H1 (cell line): ENCODE results near the gene ATXN2L. TPM values are rescaled to one million over a fixed set of nuclear protein-coding genes. Genes with fewer than 3 reads are reported as not detected.

Experiments
- CTCF ChIA-PET: fragments of 300-600 bp; sonication (Branson Sonifier 250); formaldehyde crosslinking; loops from one replicate; lab custom pipeline; 2021; ENCODE audit not compliant: partially characterized antibody; lab: Charles Lee
- POLR2A ChIA-PET: fragments of 300-600 bp; sonication (Branson Sonifier 250); formaldehyde crosslinking; loops from one replicate; lab custom pipeline; 2021; ENCODE audit warnings: inconsistent platforms; ENCODE audit not compliant: partially characterized antibody; lab: Charles Lee
- DNase-seq, 2 experiments: peaks; one replicate each; pipeline versions ENCODE4 v3.0.0 to v3.0.0-alpha.2; 2010 to 2022; ENCODE audit warnings: low spot score in 2 of 2, low read depth in 1 of 2, mixed read lengths in 1 of 2
- FAIRE-seq: peaks from 2 replicates; lab custom pipeline; 2011; peaks lifted over from hg19 to GRCh38; lab: Jason Lieb, UNC
- H2AFZ ChIP-seq: 2 replicates; pipeline ENCODE4 v1.8.1; 2012; ENCODE audit warnings: low read length, inconsistent platforms
- H2AK5ac ChIP-seq: 2 replicates; pipeline ENCODE4 v1.6.1; 2013; ENCODE audit warnings: low read depth, low read length
- H2BK120ac ChIP-seq: replicated peaks from 2 replicates; pipeline ENCODE3; 2013; ENCODE audit warnings: low read depth, low read length, inconsistent platforms
- H2BK12ac ChIP-seq: 2 replicates; pipeline ENCODE4 v1.6.1; 2013; ENCODE audit warnings: low read depth, low read length
- H2BK15ac ChIP-seq: 2 replicates; pipeline ENCODE4 v1.6.1; 2013; ENCODE audit warnings: low read length
- H2BK20ac ChIP-seq: 2 replicates; pipeline ENCODE4 v1.6.1; 2013; ENCODE audit warnings: low read length
- H2BK5ac ChIP-seq: 2 replicates; pipeline ENCODE4 v1.6.1; 2013; ENCODE audit warnings: low read depth, low read length
- H3K14ac ChIP-seq: 2 replicates; pipeline ENCODE4 v1.6.1; 2013; ENCODE audit warnings: inconsistent platforms; ENCODE audit not compliant: insufficient read length
- H3K18ac ChIP-seq: 2 replicates; pipeline ENCODE4 v1.6.1; 2013; ENCODE audit warnings: low read length; ENCODE audit errors: extremely low read depth
- H3K23ac ChIP-seq: 2 replicates; pipeline ENCODE4 v1.6.1; 2013; ENCODE audit warnings: inconsistent platforms; ENCODE audit not compliant: insufficient read length
- H3K23me2 ChIP-seq: 2 replicates; pipeline ENCODE4 v1.6.1; 2013; ENCODE audit warnings: low read depth, low read length
- H3K27ac ChIP-seq: 2 replicates; pipeline ENCODE4 v1.6.1; 2011; ENCODE audit warnings: low read depth, low read length, inconsistent platforms
- H3K27me3 ChIP-seq, 4 experiments: replicated peaks in 1 of 4; 1 replicate in 1 of 4; 2 replicates in 3 of 4; pipeline versions ENCODE4 v1.6.1 to v1.8.1; 2011 to 2013; ENCODE audit warnings: low read length in 3 of 4, mild to moderate bottlenecking in 3 of 4, inconsistent platforms in 2 of 4, mixed read lengths in 2 of 4, moderate library complexity in 1 of 4; ENCODE audit not compliant: control insufficient read depth in 3 of 4, insufficient read depth in 3 of 4; ENCODE audit errors: extremely low read depth in 1 of 4
- H3K36me3 ChIP-seq, 4 experiments: 2 replicates each; pipeline versions ENCODE4 v1.6.1 to v1.8.1; 2011 to 2013; ENCODE audit warnings: mild to moderate bottlenecking in 4 of 4, low read length in 3 of 4, moderate library complexity in 2 of 4, control low read depth in 1 of 4, inconsistent platforms in 1 of 4; ENCODE audit not compliant: insufficient read depth in 4 of 4, control insufficient read depth in 2 of 4
- H3K4ac ChIP-seq: replicated peaks from 2 replicates; pipeline ENCODE3; 2013; ENCODE audit warnings: low read length, low read depth, mixed read lengths, inconsistent platforms; ENCODE audit not compliant: insufficient read length
- H3K4me1 ChIP-seq, 4 experiments: replicated peaks in 1 of 4; 1 replicate in 1 of 4; 2 replicates in 3 of 4; pipeline versions ENCODE4 v1.6.1 to v1.8.1; 2011 to 2013; ENCODE audit warnings: low read length in 3 of 4, inconsistent platforms in 2 of 4, mixed read lengths in 1 of 4; ENCODE audit not compliant: insufficient read depth in 4 of 4, control insufficient read depth in 3 of 4
- H3K4me2 ChIP-seq, 2 experiments: 2 replicates each; pipeline versions ENCODE4 v1.6.1 to v1.8.1; 2011 to 2013; ENCODE audit warnings: low read depth in 2 of 2, low read length in 2 of 2, control low read depth in 1 of 2, inconsistent platforms in 1 of 2, mild to moderate bottlenecking in 1 of 2; ENCODE audit not compliant: insufficient read depth in 1 of 2
- H3K4me3 ChIP-seq, 4 experiments: fragments of 200-600, 300-600 bp in 1 of 4; sonication (generic), shearing (Covaris generic), sonication (Bioruptor Twin) in 1 of 4; 2 replicates each; pipeline versions ENCODE4 v1.5.1 to v1.8.1; 2011 to 2016; ENCODE audit warnings: low read length in 4 of 4, low read depth in 3 of 4, control low read depth in 2 of 4, inconsistent platforms in 2 of 4, mild to moderate bottlenecking in 2 of 4, mixed read lengths in 1 of 4, moderate library complexity in 1 of 4; ENCODE audit not compliant: insufficient read depth in 2 of 4; ENCODE audit errors: extremely low read depth in 1 of 4
- H3K56ac ChIP-seq: replicated peaks from 2 replicates; pipeline ENCODE3; 2013; ENCODE audit warnings: low read depth, mild to moderate bottlenecking, mixed read lengths, low read length, inconsistent platforms; ENCODE audit not compliant: insufficient read length
- H3K79me1 ChIP-seq: 2 replicates; pipeline ENCODE4 v1.6.1; 2013; ENCODE audit warnings: low read depth, low read length, control low read depth
- H3K79me2 ChIP-seq, 2 experiments: 2 replicates each; pipeline versions ENCODE4 v1.6.1 to v1.8.1; 2012 to 2013; ENCODE audit warnings: low read length in 2 of 2, mild to moderate bottlenecking in 2 of 2, inconsistent platforms in 1 of 2; ENCODE audit not compliant: insufficient read depth in 2 of 2, control insufficient read depth in 1 of 2
- H3K9ac ChIP-seq, 4 experiments: replicated peaks in 1 of 4; 1 replicate in 1 of 4; 2 replicates in 3 of 4; pipeline versions ENCODE4 v1.6.1 to v1.8.1; 2011 to 2013; ENCODE audit warnings: low read depth in 3 of 4, low read length in 3 of 4, control low read depth in 2 of 4, mild to moderate bottlenecking in 2 of 4, moderate library complexity in 2 of 4, inconsistent platforms in 1 of 4; ENCODE audit errors: extremely low read depth in 1 of 4
- H3K9me3 ChIP-seq, 2 experiments: 2 replicates each; pipeline versions ENCODE4 v1.6.1 to v1.8.1; 2012 to 2013; ENCODE audit warnings: mild to moderate bottlenecking in 2 of 2, moderate library complexity in 2 of 2, control low read depth in 1 of 2, inconsistent platforms in 1 of 2, low read depth in 1 of 2, low read length in 1 of 2, mixed read lengths in 1 of 2; ENCODE audit not compliant: insufficient read depth in 2 of 2
- H4K20me1 ChIP-seq, 2 experiments: replicated peaks in 1 of 2; 2 replicates each; pipeline versions ENCODE3 to v1.8.1; 2011 to 2013; ENCODE audit warnings: inconsistent platforms in 2 of 2, low read length in 2 of 2, mild to moderate bottlenecking in 1 of 2; ENCODE audit not compliant: insufficient read depth in 2 of 2, control insufficient read depth in 1 of 2
- H4K5ac ChIP-seq: 2 replicates; pipeline ENCODE4 v1.6.1; 2013; ENCODE audit warnings: low read length, low read depth, mixed read lengths, inconsistent platforms; ENCODE audit not compliant: insufficient read length
- H4K8ac ChIP-seq: 2 replicates; pipeline ENCODE4 v1.8.0; 2013; ENCODE audit warnings: mild to moderate bottlenecking, moderate library complexity, low read length, inconsistent platforms; ENCODE audit not compliant: insufficient read depth; ENCODE audit errors: extremely low read depth
- H4K91ac ChIP-seq: replicated peaks from 2 replicates; pipeline ENCODE3; 2013; ENCODE audit warnings: low read length, mixed read lengths, inconsistent platforms; ENCODE audit not compliant: insufficient read length
- ASH2L ChIP-seq: fragments of 200-600, 300-600 bp; sonication (generic); IDR thresholded peaks from one replicate; pipeline ENCODE4 v1.7.1; 2017; ENCODE audit warnings: low read length
- BCL11A ChIP-seq, 2 experiments: IDR thresholded peaks; one replicate each; pipeline ENCODE4 v1.6.1; 2011; ENCODE audit warnings: low read depth in 2 of 2, low read length in 2 of 2, mild to moderate bottlenecking in 2 of 2
- CTBP2 ChIP-seq: IDR thresholded peaks from 2 replicates; pipeline ENCODE4 v1.7.0; 2011; ENCODE audit warnings: borderline replicate concordance, mild to moderate bottlenecking, moderate library complexity, mixed read lengths, low read length; ENCODE audit not compliant: insufficient read depth, insufficient read length
- E2F6 ChIP-seq: IDR thresholded peaks from 2 replicates; pipeline ENCODE4 v1.6.1; 2012; ENCODE audit warnings: inconsistent platforms
- EP300 ChIP-seq, 2 experiments: IDR thresholded peaks; 1 replicate in 1 of 2; 2 replicates in 1 of 2; pipeline ENCODE4 v1.6.1; 2011 to 2012; ENCODE audit warnings: low read depth in 2 of 2, low read length in 2 of 2, mild to moderate bottlenecking in 2 of 2, borderline replicate concordance in 1 of 2, inconsistent platforms in 1 of 2, moderate library complexity in 1 of 2
- POU5F1 ChIP-seq: IDR thresholded peaks from 2 replicates; pipeline ENCODE4 v1.6.1; 2011; ENCODE audit warnings: low read depth, mild to moderate bottlenecking, low read length, moderate library complexity
- RBBP5 ChIP-seq: IDR thresholded peaks from 2 replicates; pipeline ENCODE4 v1.7.1; 2012; ENCODE audit warnings: low read depth, mild to moderate bottlenecking, inconsistent platforms, low read length, moderate library complexity, borderline replicate concordance
- RFX5 ChIP-seq: IDR thresholded peaks from 2 replicates; pipeline ENCODE4 v1.6.1; 2011; ENCODE audit warnings: low read depth, low read length, improper control_type of control experiment, borderline replicate concordance
- SAP30 ChIP-seq: fragments of 300-600 bp; sonication (generic); IDR thresholded peaks from 2 replicates; pipeline ENCODE4 v1.7.1; 2012; ENCODE audit warnings: low read length, moderate library complexity, mild to moderate bottlenecking, inconsistent platforms; ENCODE audit not compliant: insufficient read depth, insufficient replicate concordance
- SIRT6 ChIP-seq: IDR thresholded peaks from one replicate; pipeline ENCODE4 v1.7.1; 2012; ENCODE audit warnings: low read length, inconsistent platforms
- SIX5 ChIP-seq: IDR thresholded peaks from 2 replicates; pipeline ENCODE4 v1.6.1; 2011; ENCODE audit warnings: mild to moderate bottlenecking, low read depth, low read length
- SP1 ChIP-seq: IDR thresholded peaks from 2 replicates; pipeline ENCODE4 v1.6.1; 2011; ENCODE audit warnings: low read depth, low read length
- SP2 ChIP-seq: IDR thresholded peaks from 2 replicates; pipeline ENCODE4 v1.6.1; 2012; ENCODE audit warnings: mild to moderate bottlenecking, low read length, inconsistent platforms
- TEAD4 ChIP-seq: IDR thresholded peaks from 2 replicates; pipeline ENCODE4 v1.6.1; 2012; ENCODE audit warnings: low read depth, low read length, inconsistent platforms, mixed read lengths
- whole genome bisulfite sequencing, 2 experiments: shearing (Covaris generic) in 1 of 2; methylation state at CpG; one replicate each; pipeline versions ENCODE4 v1.1.6 to v1.1.7; 2013 to 2015; ENCODE audit warnings: low lambda C conversion rate in 2 of 2, mixed read lengths in 2 of 2, inconsistent platforms in 1 of 2, low coverage in 1 of 2, missing lambda C conversion rate in 1 of 2; ENCODE audit not compliant: insufficient replicate concordance in 2 of 2, insufficient coverage in 1 of 2, insufficient read length in 1 of 2; ENCODE audit errors: extremely low coverage in 1 of 2, missing lambda C conversion rate in 1 of 2; 5-methylcytosine and 5-hydroxymethylcytosine counted together
- polyA plus RNA-seq, 7 experiments: library from polyadenylated mRNA; depleted of rRNA in 3 of 7; stranded (reverse) in 5 of 7; unstranded in 2 of 7; fragments of >200 nt in 5 of 7; fragments of 200-250 nt in 2 of 7; gene quantifications; 1 replicate in 5 of 7; 2 replicates in 1 of 7; 4 replicates in 1 of 7; pipeline versions ENCODE4 v1.2.1 to v1.2.3, GENCODE V29; 2011 to 2013; ENCODE audit warnings: missing spikeins in 2 of 7, mixed read lengths in 2 of 7
- total RNA-seq: library from RNA; stranded (reverse); fragmentation: NEBNext Ultra II Directional; extraction: Animal tissue kit (Norgen Biotek cat#: 25700); gene quantifications from 2 replicates; pipeline ENCODE4 v1.2.1, GENCODE V29; 2021

The ATXN2L gene
- total and polyA plus RNA-seq, 2 of the 8 experiments (the other 6 are each of a cell fraction or from before 2014, with no cell fraction given), result 79.1 to 227 TPM

GRCh38 chr16:28836761-28837064 lies 13.9 kb downstream of the ATXN2L start:
- H2BK20ac ChIP-seq, result no peak overlapping the region
- no peak overlapping the region for H2AK5ac ChIP-seq
- no peak overlapping the region for H4K91ac ChIP-seq
- no peak overlapping the region for H2BK15ac ChIP-seq
- no peaks in the 10 kb centered on the region for H3K4me1 ChIP-seq
- 94% methylated on average over 5 of the region's 8 CpGs; no CpG with 5 or more reads in 1 of the 2 experiments for WGBS, 2 experiments
- H2BK12ac ChIP-seq, result no peak overlapping the region
- H2BK5ac ChIP-seq, result no peak overlapping the region
- H3K9ac ChIP-seq, result no peak overlapping the region
- H3K14ac ChIP-seq, result no peak overlapping the region
- no peak overlapping the region for H2AFZ ChIP-seq
- H3K27ac ChIP-seq, result no peak overlapping the region
- H4K8ac ChIP-seq, result no peak overlapping the region
- ChIA-PET CTCF (interaction anchor here (1.2 to 4.5 kb wide), 3 partner anchors 9 to 108 kb away, joined by 3 to 26 read pairs (median 4); partner anchors contain the start of gene TUFM), POLR2A (interaction anchor here (0.6 to 23.4 kb wide), 6 partner anchors 3 to 130 kb away, joined by 4 to 756 read pairs (median 90); partner anchors contain the start of genes ATP2A1, ATXN2L, SH2B1 and TUFM)
- H2BK120ac ChIP-seq, result no peak overlapping the region
- peaks cover 2 to 24% of the 10 kb centered on the region in 2 experiments for H4K20me1 ChIP-seq
- 0 out of 2 replicates have a peak, but pooled peaks cover 2% of the 10 kb centered on the region for H3K79me1 ChIP-seq
- H3K27me3 ChIP-seq, result no peaks in the 10 kb centered on the region
- no peak overlapping the region for H3K4me3 ChIP-seq
- no peak overlapping the region for H3K23ac ChIP-seq
- H3K23me2 ChIP-seq, result no peaks in the 10 kb centered on the region; the same call in 1 of the 2 replicates
- peaks cover 40 to 68% (median 53%) of the 10 kb centered on the region in 4 experiments for H3K36me3 ChIP-seq
- no peak overlapping the region for H4K5ac ChIP-seq
- no peak overlapping the region for H3K56ac ChIP-seq
- H3K4me2 ChIP-seq, result no peak overlapping the region
- H3K18ac ChIP-seq, result no peak overlapping the region
- no peaks in the 10 kb centered on the region for H3K79me2 ChIP-seq
- no peak for TF ChIP-seq CTBP2
- no peak for TF ChIP-seq BCL11A (IDR thresholded peaks at IDR 0.05; ENCODE audit: low read depth in 2 of 2, low read length in 2 of 2)
- no peak for TF ChIP-seq EP300 (IDR thresholded peaks at IDR 0.05; ENCODE audit: borderline replicate concordance in 1 of 2, low read depth in 2 of 2, low read length in 2 of 2)
- no peak for TF ChIP-seq E2F6
- no peak for TF ChIP-seq TEAD4
- no peak for TF ChIP-seq SP1
- no peak for TF ChIP-seq RBBP5
- TF ChIP-seq RFX5, result no peak
- TF ChIP-seq SP2, result no peak
- no peak for TF ChIP-seq POU5F1
- TF ChIP-seq ASH2L, result no peak
- no peak for TF ChIP-seq SIRT6
- no peak for TF ChIP-seq SIX5
- TF ChIP-seq SAP30, result no peak
- H3K9me3 ChIP-seq, result no peaks in the 10 kb centered on the region
- H3K4ac ChIP-seq, result no peak overlapping the region
- DNase-seq (no peak), FAIRE-seq (no peak)
